OCI-M2 (cell line): ENCODE results near the gene OR9A4.
"Not testable (repeated sequence)": the region's sequence is repeated elsewhere in the genome, so short reads cannot be mapped to it uniquely, and the experiment has no call there.

ENCODE experiments used
- DNase-seq: peaks from one replicate; lab custom pipeline; 2025; ENCODE audit not compliant: unreplicated experiment; lab: John Stamatoyannopoulos, UW

The OR9A4 gene, protein sequence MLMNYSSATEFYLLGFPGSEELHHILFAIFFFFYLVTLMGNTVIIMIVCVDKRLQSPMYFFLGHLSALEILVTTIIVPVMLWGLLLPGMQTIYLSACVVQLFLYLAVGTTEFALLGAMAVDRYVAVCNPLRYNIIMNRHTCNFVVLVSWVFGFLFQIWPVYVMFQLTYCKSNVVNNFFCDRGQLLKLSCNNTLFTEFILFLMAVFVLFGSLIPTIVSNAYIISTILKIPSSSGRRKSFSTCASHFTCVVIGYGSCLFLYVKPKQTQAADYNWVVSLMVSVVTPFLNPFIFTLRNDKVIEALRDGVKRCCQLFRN

DNA sequence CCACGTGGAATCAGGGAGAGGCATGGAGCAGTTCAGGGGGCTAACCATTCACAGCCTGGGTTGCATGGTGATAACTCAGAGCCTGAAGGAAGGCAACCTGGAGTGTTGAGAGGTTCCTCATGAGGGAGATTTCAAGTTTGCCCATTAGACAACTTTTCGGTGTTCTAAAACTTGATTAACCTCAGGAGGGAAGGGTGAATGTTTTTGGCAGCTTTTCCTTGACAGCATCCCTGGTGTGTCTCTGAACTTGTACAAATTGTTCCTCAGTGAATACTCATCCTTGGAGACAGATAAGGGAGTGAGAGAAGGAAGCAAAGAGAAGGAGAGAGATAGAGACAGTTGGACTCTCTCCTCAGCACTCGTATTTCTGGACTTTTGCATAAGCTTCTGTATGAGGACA is at the start of gene OR9A4:
Gene OR9A4 (plus strand): TSS at position 301 of the 400 bp plus-strand sequence. CDS start 2,477 bp downstream, outside the sequence.
- no peak for DNase-seq

DNA sequence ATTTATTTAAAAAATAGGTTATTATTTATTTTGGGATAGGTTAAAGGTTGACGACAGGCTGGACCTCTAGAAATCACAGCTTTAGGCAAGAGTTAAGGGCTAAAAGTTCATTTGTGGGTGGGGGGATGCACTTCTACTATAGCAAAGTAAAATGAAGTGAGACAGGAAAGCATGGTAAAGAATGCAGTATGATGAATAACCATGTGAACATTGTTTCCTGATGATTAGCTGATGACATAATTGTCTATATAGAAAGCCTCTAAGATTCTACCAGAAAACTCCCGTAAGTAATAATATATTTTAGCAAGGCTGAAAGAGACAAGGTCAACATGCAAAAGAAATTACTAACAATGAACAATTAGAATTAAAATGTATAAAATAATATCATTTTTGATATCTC is 49.2 kb upstream of the OR9A4 start:
- no peak for DNase-seq

DNA sequence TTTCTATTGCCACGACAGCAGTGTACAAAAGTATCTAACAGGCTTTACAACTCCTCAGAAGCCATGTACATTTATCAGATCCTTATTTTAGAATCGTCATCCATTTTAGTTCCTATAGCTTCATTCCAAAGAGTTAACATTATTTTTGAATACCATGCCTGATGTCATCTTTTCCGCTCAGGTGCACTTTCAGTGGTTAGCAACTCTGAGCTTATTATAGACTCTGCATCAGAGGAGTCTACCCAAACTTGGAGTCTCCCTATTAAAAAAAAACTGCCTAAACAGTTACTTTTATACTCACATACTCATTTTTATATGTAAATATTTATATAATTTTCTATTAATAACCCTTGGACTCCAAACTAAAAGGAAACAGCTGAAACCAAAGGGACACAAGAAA is 43.3 kb upstream of the OR9A4 start:
- DNase-seq = no peak

DNA sequence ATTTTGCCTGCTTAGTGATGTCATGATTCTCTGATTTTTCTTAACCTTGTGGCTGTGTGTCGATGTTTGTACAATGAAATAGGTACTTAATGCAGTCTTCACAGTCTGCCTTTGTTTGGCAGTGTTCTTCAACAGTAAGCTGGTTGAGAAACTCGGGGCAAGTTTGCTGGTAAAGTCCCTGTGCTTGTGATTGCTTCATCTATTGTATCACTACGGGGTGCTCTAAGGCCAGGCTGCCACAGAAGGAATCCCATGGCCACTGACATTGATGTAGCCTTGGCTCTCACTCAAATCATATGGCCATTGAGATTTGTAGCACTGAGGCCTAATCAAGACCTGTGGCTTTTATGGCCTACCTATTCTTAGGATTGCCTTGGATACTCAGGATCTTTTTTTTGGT is 41.4 kb upstream of the OR9A4 start:
- DNase-seq = no peak

DNA sequence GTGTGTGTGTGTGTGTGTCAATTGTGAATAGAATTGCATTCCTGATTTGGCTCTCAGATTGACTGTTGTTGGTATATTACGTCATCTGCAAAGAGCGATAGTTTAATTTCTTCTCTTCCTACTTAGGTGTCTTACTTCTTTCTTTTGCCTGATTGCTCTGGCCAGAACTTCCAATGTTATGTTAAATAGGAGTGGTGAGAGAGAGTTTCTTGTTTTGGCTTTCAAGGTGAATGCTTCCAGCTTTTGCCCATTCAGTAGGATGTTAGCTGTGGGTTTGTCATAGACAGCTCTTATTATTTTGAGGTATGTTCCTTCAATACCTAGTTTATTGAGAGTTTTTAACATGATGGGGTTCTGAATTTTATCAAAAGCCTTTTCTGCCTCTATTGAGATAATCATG is 40.7 kb upstream of the OR9A4 start:
- no peak for DNase-seq

DNA sequence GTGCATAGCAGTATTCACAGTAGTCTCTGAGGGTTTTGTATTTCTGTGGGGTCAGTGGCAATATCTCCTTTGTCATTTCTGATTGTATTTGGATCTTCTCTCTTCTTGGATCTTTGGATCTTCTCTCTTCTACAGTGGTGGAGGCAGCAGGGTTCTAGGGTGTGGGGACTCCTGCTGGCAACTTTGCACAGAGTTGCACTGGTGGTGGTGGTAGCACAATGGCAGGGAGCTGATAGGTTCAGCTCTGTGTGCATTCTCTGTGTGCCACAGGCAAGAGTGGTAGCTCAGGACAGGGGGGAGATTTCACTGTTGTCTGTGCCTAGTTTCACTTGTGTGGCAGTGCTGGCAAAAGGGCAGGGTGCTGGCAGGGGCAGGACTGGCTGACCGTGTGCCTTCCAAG is 39.8 kb upstream of the OR9A4 start:
- DNase-seq = no peak

DNA sequence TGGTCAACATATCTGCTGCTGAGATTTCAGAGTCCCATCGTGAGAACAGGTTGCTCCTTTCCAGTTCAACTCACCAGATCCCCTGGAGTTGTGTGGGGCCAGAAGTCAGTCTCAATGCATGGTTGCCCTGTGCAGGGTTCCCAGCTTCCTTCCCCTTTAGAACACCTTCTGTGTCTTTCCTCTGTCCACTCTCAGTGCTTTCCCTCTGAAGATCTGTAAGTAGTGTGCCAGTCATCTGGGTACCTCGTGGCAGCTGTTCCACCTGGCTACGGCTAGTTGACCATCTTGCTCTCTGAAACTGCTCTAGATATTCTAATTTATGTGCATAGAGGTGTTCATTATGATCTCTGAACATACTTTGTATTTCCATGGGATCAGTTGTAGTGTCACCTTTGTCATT is 38.8 kb upstream of the OR9A4 start:
- no peak for DNase-seq

DNA sequence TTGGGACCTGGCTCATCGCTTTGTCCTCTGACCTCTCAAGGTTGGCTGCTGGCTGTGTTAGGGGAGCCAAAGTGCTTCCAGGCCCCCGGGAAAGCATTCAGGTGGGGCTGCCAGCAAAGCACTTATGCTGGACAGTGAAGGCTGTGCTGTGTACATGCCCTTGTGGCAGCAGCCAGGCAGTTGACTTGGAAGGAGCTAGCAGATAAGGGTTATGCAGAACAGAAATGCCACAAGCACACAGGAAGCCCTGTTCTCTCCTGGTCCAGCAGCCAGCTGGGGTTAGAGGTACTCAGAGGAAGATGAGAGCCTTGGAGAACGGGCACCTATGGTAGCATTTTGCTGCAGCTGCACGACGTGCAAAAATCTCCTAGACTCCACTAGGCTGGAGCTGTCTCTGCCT is 35.2 kb upstream of the OR9A4 start:
- no peak for DNase-seq

DNA sequence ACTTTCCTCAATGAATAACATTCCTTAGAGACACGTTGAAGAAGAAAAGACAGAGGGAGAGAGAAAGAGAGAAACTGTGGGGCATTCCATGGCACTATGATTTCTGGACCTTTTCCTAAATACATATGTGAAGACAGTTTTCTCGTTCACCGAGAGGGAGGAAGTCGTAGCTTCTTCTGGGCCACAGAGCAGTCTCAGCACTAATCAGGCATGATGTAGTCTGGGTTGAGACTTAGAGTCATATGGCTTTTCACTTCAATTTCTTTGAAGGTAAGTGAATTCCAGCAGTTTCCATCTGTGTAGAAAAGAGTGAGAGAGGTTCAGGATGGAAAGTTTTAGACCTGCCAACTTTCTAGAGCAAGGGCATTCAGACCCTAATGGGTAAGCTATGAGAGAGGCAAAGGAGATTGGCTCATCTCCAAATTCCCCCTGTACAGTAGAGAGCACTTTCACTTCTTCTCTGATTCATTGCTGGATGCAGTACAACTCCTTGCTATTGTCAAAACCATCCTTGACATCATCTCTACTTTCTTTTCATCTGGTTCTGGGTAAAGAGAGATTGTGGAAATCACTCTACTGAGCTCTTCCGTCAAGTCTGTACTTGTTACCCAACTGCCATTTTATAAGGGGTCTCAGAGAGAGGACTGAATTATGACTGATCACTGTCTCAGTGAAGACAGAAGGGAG is 31.5 kb upstream of the OR9A4 start:
- no peak for DNase-seq

DNA sequence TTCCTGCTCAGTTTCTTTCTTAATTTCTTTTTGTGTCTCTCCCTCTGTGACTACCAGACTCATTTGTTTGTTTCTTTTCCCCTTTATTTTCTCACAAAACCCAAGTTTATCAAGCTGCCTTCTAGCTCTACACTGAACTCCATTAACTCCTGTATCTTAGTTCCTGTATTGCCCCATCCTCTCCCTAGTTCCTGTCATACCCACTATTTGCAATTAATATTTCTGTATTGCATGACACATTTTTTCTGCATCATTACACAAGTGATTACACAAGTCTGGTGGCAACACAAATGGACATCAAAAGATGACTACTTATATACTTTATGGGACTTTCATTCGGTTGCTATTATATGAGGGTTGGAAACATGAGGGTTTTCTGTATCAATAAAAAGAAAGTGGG is 26.9 kb upstream of the OR9A4 start:
- no peak for DNase-seq

DNA sequence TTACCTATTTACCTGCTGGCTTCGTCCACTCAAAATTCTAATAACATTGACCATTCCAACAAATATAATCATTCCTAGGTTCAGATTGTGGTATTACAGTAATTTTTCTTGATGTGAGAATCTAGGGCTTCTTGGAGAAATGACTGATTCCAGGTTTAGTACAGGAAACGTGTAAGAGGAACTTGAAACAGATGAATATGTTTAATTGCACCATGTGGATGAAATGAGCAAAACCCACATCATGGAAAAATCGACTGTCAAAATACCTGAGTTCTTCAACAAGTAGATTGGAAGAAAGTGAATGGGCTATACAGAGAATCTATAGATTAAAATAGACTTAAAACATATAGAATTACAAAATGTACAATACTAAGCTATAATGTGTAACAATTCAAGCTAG is 24.9 kb upstream of the OR9A4 start:
- no peak for DNase-seq

DNA sequence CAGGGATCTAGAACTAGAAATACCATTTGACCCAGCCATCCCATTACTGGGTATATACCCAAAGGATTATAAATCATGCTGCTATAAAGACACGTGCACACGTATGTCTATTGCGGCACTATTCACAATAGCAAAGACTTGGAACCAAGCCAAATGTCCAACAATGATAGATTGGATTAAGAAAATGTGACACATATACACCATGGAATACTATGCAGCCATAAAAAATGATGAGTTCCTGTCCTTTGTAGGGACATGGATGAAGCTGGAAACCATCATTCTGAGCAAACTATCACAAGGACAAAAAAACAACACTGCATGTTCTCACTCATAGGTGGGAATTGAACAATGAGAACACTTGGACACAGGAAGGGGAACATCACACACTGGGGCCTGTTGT is 16.8 kb upstream of the OR9A4 start:
- DNase-seq = not testable (repeated sequence)

DNA sequence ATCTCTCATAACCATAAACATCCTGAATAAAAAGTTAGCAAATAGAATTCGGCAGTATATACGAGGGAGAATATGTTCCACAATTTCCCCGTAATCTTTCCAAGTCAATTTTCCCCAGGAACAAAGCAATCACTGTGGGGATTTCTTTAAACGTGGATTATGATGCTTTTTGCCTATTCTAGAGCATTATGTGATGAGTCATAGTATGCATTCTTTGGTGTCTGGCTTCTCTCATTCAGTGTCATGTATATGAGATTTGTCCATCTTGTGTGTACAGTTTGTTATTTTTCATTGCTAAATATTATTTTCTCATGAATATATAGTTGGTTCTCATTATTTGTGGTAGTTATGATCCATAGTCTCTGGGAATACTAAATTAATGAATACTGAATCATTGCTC is 9.9 kb upstream of the OR9A4 start:
- no peak for DNase-seq

DNA sequence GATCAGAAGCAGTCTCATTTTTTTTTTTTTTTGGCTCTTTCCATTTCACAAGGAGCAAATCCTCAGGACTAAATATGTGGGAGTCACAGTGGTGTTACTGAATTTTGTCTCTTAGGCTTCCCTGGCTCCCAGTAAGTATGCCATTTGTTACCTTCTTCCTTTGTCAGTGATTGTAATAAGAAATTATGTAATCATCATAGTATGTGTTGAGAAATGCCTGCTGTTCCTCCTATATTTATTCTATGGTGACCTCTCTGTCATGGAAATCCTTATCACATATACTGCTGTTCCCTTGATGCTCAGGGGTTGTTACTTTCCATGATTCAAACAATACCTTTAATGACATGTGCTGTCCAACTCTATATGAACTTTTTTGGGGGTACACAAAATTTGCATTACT is 4.8 kb upstream of the OR9A4 start:
- DNase-seq = no peak

DNA sequence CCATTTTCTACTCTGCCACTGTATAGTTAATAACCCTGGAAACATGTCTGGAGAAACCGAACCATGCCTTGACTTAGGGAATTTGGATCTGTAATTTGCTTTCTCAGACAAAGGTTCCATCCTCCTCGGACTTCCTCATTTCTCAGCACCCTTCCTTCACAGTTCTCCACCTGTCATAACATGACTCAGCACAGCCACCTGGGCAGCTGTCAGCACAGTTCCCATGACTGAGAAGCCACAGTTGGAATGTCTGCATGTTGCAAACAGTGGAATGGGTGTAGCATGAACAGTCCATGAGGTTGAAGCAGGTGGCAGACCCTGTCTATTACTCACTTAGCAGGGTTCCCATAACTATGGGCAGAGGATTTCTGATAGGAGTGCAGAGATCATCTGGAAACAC is 634 bp upstream of the OR9A4 start:
- DNase-seq = no peak

DNA sequence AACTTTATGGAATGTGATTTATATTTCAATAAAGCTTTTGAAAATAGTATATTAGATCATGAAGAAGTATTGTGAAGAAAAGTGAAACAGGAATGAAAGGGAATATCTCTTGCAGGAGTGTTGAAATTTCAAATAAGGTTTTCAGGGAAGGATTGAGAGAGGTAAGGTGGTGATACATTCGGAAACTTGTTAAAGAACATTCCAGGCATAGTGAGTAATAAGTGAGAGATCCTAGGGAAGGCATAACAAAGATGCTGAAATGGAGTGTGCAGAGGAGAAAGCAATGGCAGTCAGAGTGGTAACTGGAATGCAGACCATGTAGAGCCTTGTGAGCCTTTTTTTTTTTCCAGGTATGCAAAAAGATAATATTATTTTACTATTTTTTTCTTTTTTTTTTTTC is 4.1 kb downstream of the OR9A4 start:
- no peak for DNase-seq

DNA sequence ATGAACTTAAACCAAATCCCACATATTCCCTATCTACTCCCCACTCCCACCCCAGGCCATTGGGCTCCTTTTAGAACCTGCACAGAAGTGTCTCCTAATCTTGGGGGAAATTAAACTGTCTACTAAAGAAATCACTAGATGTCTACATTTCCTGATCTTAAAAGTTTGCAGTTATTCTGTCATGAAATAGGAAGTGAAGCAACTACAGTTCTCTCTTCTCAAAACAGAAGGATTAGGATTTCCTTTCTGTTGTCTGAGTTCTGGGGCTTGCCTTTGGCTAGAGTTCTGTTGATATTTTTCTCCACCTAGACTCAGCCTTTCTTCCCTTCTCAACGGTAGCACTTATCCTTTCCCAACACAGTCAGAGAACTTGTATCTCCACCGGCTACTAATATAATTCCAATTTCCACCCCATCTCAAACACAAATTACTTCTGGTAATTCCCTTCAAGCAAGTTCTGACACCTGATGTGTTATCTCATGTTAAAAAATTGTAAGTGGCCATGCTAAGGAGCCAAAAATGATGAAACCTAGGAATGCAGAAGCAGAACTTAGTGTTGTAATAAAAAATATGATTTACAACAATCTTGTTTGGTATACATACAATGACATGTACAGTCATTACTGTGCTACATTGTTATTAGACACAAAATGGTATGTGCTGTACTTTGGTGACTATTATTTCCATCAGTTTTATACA is 12.1 kb downstream of the OR9A4 start:
- DNase-seq = no peak

DNA sequence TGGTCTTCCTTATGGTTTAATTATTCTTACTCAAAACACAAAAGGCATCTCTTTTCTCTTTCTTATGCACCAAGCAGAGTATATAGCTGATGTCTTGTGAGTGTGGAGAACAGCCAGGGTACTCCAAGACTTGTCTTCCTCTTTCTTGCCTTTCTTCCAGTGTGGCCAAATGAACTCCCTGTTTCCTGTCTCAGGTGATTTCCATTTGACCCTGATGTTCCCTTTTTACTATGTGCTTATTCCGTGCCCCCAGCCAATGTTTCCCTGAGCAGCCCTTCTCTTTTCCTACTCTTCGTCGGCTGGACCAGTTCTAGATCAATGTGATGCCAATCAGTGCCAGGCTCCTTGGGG is 12.6 kb downstream of the OR9A4 start:
- DNase-seq = no peak

DNA sequence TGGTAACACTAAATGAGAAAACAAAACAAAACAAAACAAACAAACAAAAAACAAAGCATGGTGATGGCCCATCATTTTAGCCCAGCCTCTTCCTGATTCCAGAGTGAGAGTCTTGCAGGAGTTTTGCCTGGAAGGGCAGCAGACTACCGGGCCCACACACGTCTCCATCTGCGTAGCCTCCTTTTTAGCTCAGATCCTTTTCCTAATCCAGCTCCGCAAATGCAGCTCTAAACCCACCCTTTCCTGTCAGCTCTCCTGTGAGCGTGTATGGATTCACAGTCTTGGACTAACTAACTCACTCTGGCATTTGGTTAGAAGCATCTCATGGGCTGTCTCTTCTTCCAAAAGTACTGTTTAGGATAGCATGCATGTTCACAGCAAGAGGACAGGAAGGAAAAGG is 14.0 kb downstream of the OR9A4 start:
- no peak for DNase-seq

DNA sequence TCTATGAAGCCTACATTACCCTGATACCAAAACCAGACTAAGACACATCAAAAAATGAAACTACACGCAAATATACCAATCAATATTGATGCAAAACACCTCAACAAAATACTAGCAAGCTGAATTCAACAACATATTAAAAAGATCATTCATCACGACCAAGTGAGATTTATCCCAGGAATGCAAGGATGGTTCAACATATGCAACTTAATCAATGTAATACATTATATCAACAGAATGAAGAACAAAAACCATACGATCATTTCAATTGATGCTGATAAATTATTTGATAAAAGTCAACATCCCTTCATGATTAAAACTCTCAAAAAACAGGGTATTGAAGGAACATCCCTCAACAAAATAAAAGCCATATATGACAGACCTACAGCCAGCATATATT is 24.9 kb downstream of the OR9A4 start:
- DNase-seq = no peak

DNA sequence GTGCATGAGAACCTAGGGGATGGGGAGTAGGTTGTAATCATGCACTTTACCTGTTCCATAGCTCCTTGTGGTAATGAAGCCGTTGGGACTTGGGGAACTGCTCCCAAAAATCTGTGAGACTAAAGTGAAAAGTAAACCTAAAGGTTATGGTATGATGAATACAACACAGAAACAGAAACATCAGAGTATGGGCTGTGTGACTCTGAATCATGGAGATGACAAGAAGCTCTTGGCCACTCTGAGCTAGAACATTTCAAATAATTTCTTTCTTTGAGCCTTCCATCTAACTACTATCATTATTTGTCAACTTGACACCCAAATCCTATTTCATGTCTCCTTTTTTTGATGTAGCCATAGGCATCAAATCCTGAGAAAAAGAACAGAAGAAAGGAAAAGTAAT is 27.6 kb downstream of the OR9A4 start:
- DNase-seq = no peak

DNA sequence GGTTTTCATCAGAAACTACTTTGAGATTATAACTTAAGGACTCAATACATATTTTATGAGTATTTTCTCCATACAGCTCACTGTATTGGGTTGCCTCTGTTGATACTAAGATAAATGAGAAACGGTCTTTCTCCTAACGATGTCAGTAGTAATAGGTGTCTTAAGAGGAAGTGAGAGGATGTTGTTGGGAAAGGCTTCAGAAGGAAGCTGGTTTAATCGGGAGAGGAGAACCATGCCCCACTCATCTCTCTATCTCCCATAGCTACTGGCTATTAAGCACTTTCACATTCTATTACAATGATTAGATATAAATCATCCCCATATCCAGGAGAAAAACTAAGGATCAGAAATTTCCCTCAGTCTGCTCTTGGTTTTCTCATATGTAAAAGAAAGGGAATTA is 28.6 kb downstream of the OR9A4 start:
- DNase-seq = no peak
